ENCODE measurements around the gene ZMYM4. TPM values are rescaled to one million over a fixed set of nuclear protein-coding genes. Genes with fewer than 3 reads are reported as not detected.

ZMYM4 gene
- total and polyA plus RNA-seq, 10 of the 15 experiments (the other 5 are each of a cell fraction or from before 2014, with no cell fraction given): 8.0 to 37.0 (median 28.1) TPM

DNA sequence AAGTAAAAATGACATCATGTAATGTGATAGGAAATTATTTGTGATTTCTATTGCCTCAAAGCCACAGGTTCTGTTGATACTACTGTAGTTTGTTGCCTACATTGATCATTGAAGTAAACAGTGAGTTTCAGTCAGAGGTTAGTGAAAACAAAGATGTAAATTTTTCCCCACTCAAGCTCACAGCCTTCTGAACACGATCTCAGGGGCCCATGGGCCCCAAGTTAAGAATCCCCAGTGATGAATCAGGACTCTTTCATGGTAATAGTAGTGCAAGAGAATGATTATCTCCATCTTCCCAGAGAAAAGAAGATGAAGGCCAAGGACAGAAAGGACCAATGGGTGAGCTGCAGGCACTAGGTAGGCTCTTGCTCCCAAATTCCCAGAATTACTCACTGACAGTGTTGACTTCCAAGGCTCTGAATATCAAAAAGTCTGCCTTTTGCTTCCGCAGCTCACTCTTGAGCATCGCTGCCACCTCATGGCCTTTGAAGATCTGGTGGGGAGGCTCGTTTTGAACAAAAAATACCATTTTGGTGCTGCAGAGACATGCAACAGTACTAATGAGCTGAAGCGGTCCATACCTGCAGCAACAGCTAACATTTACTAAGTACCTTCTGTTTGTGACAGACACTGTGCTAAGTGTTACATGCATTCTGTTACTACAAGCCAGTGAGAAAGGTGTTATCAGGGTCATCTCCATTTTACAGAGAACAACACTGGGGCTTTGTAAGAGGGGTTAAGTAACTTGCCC, 175.4 kb downstream of the ZMYM4 start:
- SMC1A ChIA-PET (ENCODE audit: uncharacterized antibody, unreplicated experiment): interaction anchor here (0.7 to 1.4 kb wide), 3 partner anchors 9 to 241 kb away, joined by 3 to 5 read pairs (median 3); no protein-coding TSS in a partner anchor
- in situ Hi-C loops (cut with MboI) (no loop called here), intact Hi-C loops (cut with micrococcal nuclease; ENCODE audit: unreplicated experiment) (no loop called here)
- no peak for ATAC-seq
- H3K9ac ChIP-seq (ENCODE audit: control insufficient read depth, insufficient read depth, low read length): no peak overlapping the region
- BruUV-seq (replicated peaks): no TSS peak
- H3K27ac ChIP-seq (ENCODE audit: control insufficient read depth, insufficient read depth): no peak overlapping the region
- H3K4me3 ChIP-seq: no peak overlapping the region
- H3K79me2 ChIP-seq (ENCODE audit: control insufficient read depth, insufficient read depth, low read length): no peaks in the 10 kb centered on the region
- peaks cover 22 to 50% of the 10 kb centered on the region in 2 experiments for H3K36me3 ChIP-seq (ENCODE audit: control insufficient read depth in 2 of 2, insufficient read depth in 2 of 2, low read length in 1 of 2)
- POLR2A ChIA-PET: interaction anchor here (1.2 kb wide), 1 partner anchor 12 kb away, joined by 3 read pairs; no protein-coding TSS in a partner anchor
- 92% methylated on average over 5 of the region's 5 CpGs for WGBS (ENCODE audit: insufficient coverage, insufficient replicate concordance, low lambda C conversion rate, missing lambda C conversion rate)
- CTCF ChIA-PET: interaction anchor here (0.8 to 1.8 kb wide), 11 partner anchors 8 to 744 kb away, joined by 3 to 10 read pairs (median 3); partner anchors contain the start of gene SMIM12
- no peaks in the 10 kb centered on the region for H4K20me1 ChIP-seq (ENCODE audit: control insufficient read depth, insufficient read depth)
- TF ChIP-seq RAD21 (IDR thresholded peaks at IDR 0.05; ENCODE audit: insufficient read depth, low read depth, low read length): peak; percentile 59
- TF ChIP-seq IKZF2 (IDR thresholded peaks at IDR 0.05): no peak
- no peak for TF ChIP-seq IRF4 (IDR thresholded peaks at IDR 0.05; ENCODE audit: low read depth, low read length)
- TF ChIP-seq RUNX3 (IDR thresholded peaks at IDR 0.05; ENCODE audit: low read length): no peak
- no peak for TF ChIP-seq ZNF384 (IDR thresholded peaks at IDR 0.05; ENCODE audit: borderline replicate concordance, low read depth, low read length)
- TF ChIP-seq SMAD5 (IDR thresholded peaks at IDR 0.05; ENCODE audit: low read depth): no peak
- TF ChIP-seq, protein P1, sequence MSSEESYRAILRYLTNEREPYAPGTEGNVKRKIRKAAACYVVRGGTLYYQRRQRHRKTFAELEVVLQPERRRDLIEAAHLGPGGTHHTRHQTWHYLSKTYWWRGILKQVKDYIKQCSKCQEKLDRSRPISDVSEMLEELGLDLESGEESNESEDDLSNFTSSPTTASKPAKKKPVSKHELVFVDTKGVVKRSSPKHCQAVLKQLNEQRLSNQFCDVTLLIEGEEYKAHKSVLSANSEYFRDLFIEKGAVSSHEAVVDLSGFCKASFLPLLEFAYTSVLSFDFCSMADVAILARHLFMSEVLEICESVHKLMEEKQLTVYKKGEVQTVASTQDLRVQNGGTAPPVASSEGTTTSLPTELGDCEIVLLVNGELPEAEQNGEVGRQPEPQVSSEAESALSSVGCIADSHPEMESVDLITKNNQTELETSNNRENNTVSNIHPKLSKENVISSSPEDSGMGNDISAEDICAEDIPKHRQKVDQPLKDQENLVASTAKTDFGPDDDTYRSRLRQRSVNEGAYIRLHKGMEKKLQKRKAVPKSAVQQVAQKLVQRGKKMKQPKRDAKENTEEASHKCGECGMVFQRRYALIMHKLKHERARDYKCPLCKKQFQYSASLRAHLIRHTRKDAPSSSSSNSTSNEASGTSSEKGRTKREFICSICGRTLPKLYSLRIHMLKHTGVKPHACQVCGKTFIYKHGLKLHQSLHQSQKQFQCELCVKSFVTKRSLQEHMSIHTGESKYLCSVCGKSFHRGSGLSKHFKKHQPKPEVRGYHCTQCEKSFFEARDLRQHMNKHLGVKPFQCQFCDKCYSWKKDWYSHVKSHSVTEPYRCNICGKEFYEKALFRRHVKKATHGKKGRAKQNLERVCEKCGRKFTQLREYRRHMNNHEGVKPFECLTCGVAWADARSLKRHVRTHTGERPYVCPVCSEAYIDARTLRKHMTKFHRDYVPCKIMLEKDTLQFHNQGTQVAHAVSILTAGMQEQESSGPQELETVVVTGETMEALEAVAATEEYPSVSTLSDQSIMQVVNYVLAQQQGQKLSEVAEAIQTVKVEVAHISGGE (CRISPR knock-in tag; IDR thresholded peaks at IDR 0.05): no peak
- TF ChIP-seq, protein P2, sequence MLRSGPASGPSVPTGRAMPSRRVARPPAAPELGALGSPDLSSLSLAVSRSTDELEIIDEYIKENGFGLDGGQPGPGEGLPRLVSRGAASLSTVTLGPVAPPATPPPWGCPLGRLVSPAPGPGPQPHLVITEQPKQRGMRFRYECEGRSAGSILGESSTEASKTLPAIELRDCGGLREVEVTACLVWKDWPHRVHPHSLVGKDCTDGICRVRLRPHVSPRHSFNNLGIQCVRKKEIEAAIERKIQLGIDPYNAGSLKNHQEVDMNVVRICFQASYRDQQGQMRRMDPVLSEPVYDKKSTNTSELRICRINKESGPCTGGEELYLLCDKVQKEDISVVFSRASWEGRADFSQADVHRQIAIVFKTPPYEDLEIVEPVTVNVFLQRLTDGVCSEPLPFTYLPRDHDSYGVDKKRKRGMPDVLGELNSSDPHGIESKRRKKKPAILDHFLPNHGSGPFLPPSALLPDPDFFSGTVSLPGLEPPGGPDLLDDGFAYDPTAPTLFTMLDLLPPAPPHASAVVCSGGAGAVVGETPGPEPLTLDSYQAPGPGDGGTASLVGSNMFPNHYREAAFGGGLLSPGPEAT (IDR thresholded peaks at IDR 0.05; ENCODE audit: low read depth): no peak
- TF ChIP-seq CTCF (IDR thresholded peaks at IDR 0.05 in 2 of 3, conservative IDR thresholded peaks at IDR 0.05 in 1 of 3; ENCODE audit: control insufficient read depth in 2 of 3, extremely low read depth in 1 of 3, insufficient read depth in 1 of 3, low read depth in 3 of 3, low read length in 3 of 3): peak; percentile 3 to 27 (median 3); a peak in 1 of 6 replicates
- no peak for TF ChIP-seq FOXM1 (IDR thresholded peaks at IDR 0.05; ENCODE audit: low read depth, low read length)
- TF ChIP-seq, protein P3, sequence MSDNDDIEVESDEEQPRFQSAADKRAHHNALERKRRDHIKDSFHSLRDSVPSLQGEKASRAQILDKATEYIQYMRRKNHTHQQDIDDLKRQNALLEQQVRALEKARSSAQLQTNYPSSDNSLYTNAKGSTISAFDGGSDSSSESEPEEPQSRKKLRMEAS (IDR thresholded peaks at IDR 0.05; ENCODE audit: low read depth, low read length): no peak
- no peak for TF ChIP-seq POLR2A (IDR thresholded peaks at IDR 0.05; ENCODE audit: low read depth, low read length)
- TF ChIP-seq NFXL1 (IDR thresholded peaks at IDR 0.05; ENCODE audit: borderline replicate concordance): no peak
- TF ChIP-seq SMC3 (IDR thresholded peaks at IDR 0.05; ENCODE audit: borderline replicate concordance, low read length): peak; percentile 3; the same call in 1 of the 2 replicates
- H3K4me2 ChIP-seq (ENCODE audit: control insufficient read depth, insufficient read depth): no peak overlapping the region
- H3K9me3 ChIP-seq (replicated peaks; ENCODE audit: control insufficient read depth, insufficient read depth, low read length): no peaks in the 10 kb centered on the region
- no peak for FAIRE-seq
- no peaks in the 10 kb centered on the region for H3K4me1 ChIP-seq (ENCODE audit: control insufficient read depth, insufficient read depth, low read length)
- H2AFZ ChIP-seq (ENCODE audit: control insufficient read depth, low read depth, low read length): no peak overlapping the region
- no peak for DNase-seq (ENCODE audit: low read depth, low spot score)
- H3K27me3 ChIP-seq (replicated peaks in 1 of 2; ENCODE audit: control insufficient read depth in 2 of 2, insufficient read depth in 2 of 2, low read length in 1 of 2): no peaks in the 10 kb centered on the region
- RAD21 ChIA-PET (ENCODE audit: unreplicated experiment): interaction anchor here (1.0 to 1.5 kb wide), 2 partner anchors 15 to 242 kb away, joined by 3 to 4 read pairs; no protein-coding TSS in a partner anchor

Data from GM12878 (cell line).